DMS153 treated with DMSO at 0.1 percent for 48 hours (cell line): ENCODE results near the gene RFXANK.

Experiments
- DNase-seq: peaks from one replicate; lab custom pipeline; 2025; ENCODE audit not compliant: unreplicated experiment; lab: John Stamatoyannopoulos, UW

Gene RFXANK

DNA sequence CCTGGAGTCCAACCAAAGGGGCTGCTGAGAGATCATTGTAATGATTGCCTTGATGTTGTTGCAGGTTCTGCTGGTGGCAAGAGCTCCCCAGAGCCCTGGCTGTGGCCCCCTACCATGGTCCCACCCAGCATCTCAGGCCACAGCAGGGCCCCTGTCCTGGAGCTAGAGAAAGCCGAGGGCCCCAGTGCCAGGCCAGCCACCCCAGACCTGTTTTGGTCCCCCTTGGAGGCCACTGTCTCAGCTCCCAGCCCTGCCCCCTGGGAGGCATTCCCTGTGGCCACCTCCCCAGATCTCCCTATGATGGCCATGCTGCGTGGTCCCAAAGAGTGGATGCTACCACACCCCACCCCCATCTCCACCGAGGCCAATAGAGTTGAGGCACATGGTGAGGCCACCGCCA lies 35.2 kb downstream of the RFXANK start:
- DNase-seq, result no peak

- DNase-seq, result no peak
Observed at GRCh38 chr19:19229701-19230100, 37.6 kb downstream of the RFXANK start.

GRCh38 chr19:19230999-19231398 lies 38.9 kb downstream of the RFXANK start:
- no peak for DNase-seq

- no peak for DNase-seq
Observed at GRCh38 chr19:19232261-19232721, 40.2 kb downstream of the RFXANK start.

GRCh38 chr19:19234220-19234816 lies 42.3 kb downstream of the RFXANK start:
- no peak for DNase-seq

GRCh38 chr19:19236173-19236572 lies 44.1 kb downstream of the RFXANK start:
- DNase-seq, result no peak

DNA sequence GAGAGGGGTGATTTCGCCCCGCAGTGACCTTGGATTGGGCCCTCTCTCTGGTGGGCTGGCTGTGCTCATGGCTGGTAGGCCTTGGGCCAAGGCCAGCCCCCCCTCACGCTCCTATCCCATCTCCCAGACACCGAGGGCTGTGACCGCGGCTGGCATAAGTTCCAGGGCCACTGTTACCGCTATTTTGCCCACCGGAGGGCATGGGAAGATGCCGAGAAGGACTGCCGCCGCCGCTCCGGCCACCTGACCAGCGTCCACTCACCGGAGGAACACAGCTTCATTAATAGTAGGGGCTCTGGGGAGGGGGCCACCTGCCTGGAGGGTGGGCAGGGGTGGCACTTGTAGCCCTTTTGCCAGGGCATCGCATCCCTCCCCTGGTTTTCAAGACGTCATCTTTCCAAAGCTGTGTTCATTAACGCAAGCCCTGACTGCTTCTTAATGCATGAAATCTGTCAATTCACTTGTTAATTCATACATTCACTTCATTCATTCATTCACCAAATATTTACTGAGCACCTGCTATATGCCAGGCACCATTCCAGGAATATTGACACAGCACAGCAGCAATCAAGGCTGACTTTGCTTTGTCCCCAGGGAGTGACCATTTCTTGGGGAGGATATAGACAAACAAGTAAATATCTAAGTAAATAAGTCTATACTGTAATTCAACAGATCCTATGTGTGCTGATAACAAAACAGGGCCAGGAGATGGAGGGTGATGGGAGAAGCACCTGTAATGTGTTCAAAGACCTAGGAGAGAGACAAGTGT lies 46.3 kb downstream of the RFXANK start:
- DNase-seq, result no peak

DNA sequence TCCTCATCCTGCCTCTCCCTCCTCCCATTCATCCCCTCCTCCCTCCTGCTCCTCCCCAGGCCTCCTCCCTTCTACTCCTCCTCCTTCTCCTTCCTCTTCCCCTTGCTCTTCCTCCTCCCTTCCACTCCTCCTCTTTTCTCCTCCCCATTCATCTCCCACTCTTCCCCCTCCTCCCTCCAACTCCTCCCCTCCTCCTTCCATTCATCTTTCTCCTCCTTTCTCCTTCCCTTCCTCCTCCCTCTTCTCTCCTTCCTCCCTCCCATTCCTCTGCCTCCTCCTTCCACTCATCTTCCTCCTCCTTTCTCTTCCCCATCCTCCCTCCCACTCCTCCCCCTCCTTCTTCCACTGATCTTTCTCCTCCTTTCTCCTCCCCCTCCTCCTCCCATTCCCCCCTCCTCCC lies 47.6 kb downstream of the RFXANK start:
- no peak for DNase-seq

DNA sequence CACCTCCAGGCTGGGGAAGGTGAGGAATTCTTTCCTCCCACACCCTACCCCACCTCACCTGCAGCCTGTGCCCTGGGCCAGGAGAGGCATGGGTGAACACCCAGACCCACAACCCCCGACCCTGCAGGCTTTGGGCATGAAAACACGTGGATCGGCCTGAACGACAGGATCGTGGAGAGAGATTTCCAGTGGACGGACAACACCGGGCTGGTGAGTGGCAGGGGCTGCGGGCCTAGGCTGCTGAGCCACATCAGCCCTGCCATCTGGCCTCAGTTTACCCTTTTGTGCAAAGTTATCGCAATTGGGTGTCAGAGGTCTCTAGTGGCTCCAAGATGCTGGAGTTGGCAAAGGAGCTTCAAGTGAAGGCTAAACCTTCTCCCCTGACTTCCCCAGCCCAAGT lies 48.4 kb downstream of the RFXANK start:
- no peak for DNase-seq

DNA sequence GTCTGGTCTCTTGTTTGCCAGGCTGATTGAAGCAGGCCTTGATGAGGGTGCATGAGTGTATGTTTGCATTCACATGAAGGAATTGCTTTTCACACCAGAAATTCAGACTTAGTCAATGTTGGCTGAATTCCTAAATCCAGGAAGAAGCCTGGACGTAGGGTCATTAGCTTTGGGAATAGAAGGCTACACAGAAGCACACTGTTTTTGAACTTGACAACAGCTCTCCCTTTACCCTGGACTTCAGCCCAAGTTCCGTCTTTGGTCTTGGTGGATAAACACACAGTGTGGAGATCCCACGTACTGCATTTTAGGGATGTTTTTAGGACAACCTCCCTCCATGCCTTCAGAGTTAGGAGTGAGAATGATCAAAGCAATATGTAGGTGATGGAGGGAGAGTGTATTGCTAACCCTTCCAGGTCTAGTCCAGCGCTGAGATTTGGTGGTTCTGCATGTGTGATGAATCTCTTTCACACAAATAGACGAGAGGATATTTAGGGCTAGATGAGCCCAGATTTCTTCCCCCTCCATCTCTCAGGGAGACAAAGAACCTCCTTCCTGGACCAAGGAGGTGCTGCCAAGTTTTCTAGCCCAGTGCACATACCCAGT lies 58.2 kb downstream of the RFXANK start:
- DNase-seq, result no peak
